GM21576 (cell line): ENCODE measurements around the gene KIRREL3.

ENCODE experiments used
- ATAC-seq: cut with Tn5 transposase; IDR thresholded peaks from one replicate; pipeline ENCODE4 v1.9.1; 2021; ENCODE audit warnings: mild to moderate bottlenecking, moderate library complexity; ENCODE audit not compliant: unreplicated experiment

KIRREL3 gene

GRCh38 chr11:126682590-126682989 is 318.0 kb downstream of the KIRREL3 start:
- ATAC-seq = no peak

GRCh38 chr11:126680700-126681099 is 319.9 kb downstream of the KIRREL3 start:
- no peak for ATAC-seq

- no peak for ATAC-seq
These were observed 320.4 kb downstream of the KIRREL3 start for GRCh38 chr11:126680131-126680530.

- ATAC-seq = no peak
These were observed 321.5 kb downstream of the KIRREL3 start for GRCh38 chr11:126679033-126679432.

- no peak for ATAC-seq
These were observed 324.0 kb downstream of the KIRREL3 start for GRCh38 chr11:126676536-126676935.

GRCh38 chr11:126673319-126673718 is 327.3 kb downstream of the KIRREL3 start:
- ATAC-seq = no peak

- no peak for ATAC-seq
These were observed 331.2 kb downstream of the KIRREL3 start for GRCh38 chr11:126669416-126669815.

- ATAC-seq = no peak
These were observed 335.9 kb downstream of the KIRREL3 start for GRCh38 chr11:126664643-126665042.

- ATAC-seq = no peak
These were observed 336.6 kb downstream of the KIRREL3 start for GRCh38 chr11:126663749-126664592.

- no peak for ATAC-seq
These were observed 338.4 kb downstream of the KIRREL3 start for GRCh38 chr11:126662035-126662790.

GRCh38 chr11:126660761-126661425 is 339.7 kb downstream of the KIRREL3 start:
- ATAC-seq = no peak

- no peak for ATAC-seq
These were observed 340.2 kb downstream of the KIRREL3 start for GRCh38 chr11:126660321-126660720.

- ATAC-seq = no peak
These were observed 342.1 kb downstream of the KIRREL3 start for GRCh38 chr11:126658306-126659056.

GRCh38 chr11:126655807-126656128 is 344.8 kb downstream of the KIRREL3 start:
- no peak for ATAC-seq

GRCh38 chr11:126654886-126655806 is 345.4 kb downstream of the KIRREL3 start:
- no peak for ATAC-seq

- no peak for ATAC-seq
These were observed 347.5 kb downstream of the KIRREL3 start for GRCh38 chr11:126653040-126653439.

GRCh38 chr11:126647735-126648134 is 352.8 kb downstream of the KIRREL3 start:
- no peak for ATAC-seq

- no peak for ATAC-seq
These were observed 353.6 kb downstream of the KIRREL3 start for GRCh38 chr11:126646701-126647557.

- ATAC-seq = no peak
These were observed 355.4 kb downstream of the KIRREL3 start for GRCh38 chr11:126645186-126645585.
